Ishikawa (cell line): ENCODE data around the gene AIF1.

ENCODE experiments used
- CEBPB ChIP-seq: IDR thresholded peaks from 2 replicates; pipeline ENCODE4 v1.6.1; 2012
- CREB1 ChIP-seq: IDR thresholded peaks from 2 replicates; pipeline ENCODE4 v1.6.1; 2012; ENCODE audit warnings: low read depth
- EGR1 ChIP-seq: IDR thresholded peaks from 2 replicates; pipeline ENCODE4 v1.6.1; 2012
- EP300 ChIP-seq: IDR thresholded peaks from 2 replicates; pipeline ENCODE4 v1.6.1; 2012; ENCODE audit warnings: borderline replicate concordance
- FOXM1 ChIP-seq: IDR thresholded peaks from 2 replicates; pipeline ENCODE4 v1.6.1; 2012; ENCODE audit warnings: low read depth, borderline replicate concordance
- MAX ChIP-seq: IDR thresholded peaks from 2 replicates; pipeline ENCODE4 v1.6.1; 2012
- NFIC ChIP-seq: IDR thresholded peaks from 2 replicates; pipeline ENCODE4 v1.6.1; 2012
- RAD21 ChIP-seq: IDR thresholded peaks from 2 replicates; pipeline ENCODE4 v1.6.1; 2012; ENCODE audit warnings: low read depth
- REST ChIP-seq: IDR thresholded peaks from 2 replicates; pipeline ENCODE4 v1.6.1; 2012; ENCODE audit warnings: low read depth, mild to moderate bottlenecking
- TAF1 ChIP-seq: IDR thresholded peaks from 2 replicates; pipeline ENCODE4 v1.6.1; 2012; ENCODE audit warnings: low read depth, mild to moderate bottlenecking
- TCF12 ChIP-seq: IDR thresholded peaks from 2 replicates; pipeline ENCODE4 v1.6.1; 2012; ENCODE audit warnings: low read depth
- TEAD4 ChIP-seq: IDR thresholded peaks from 2 replicates; pipeline ENCODE4 v1.6.1; 2012
- YY1 ChIP-seq: IDR thresholded peaks from 2 replicates; pipeline ENCODE4 v1.6.1; 2012; ENCODE audit warnings: low read depth
- ZBTB7A ChIP-seq: IDR thresholded peaks from 2 replicates; pipeline ENCODE4 v1.6.1; 2012; ENCODE audit warnings: low read depth
- TF ChIP-seq, protein P1 (sequence below): IDR thresholded peaks from 2 replicates; pipeline ENCODE4 v1.6.1; 2012

Gene AIF1

GRCh38 chr6:31645325-31645724 lies 30.3 kb downstream of the AIF1 start:
- TF ChIP-seq REST (no peak), EGR1 (no peak), RAD21 (no peak), MAX (no peak), ZBTB7A (no peak), CREB1 (no peak), TCF12 (no peak), TAF1 (no peak), EP300 (no peak), TEAD4 (no peak), YY1 (no peak), NFIC (no peak), FOXM1 (no peak), CEBPB (no peak)
- TF ChIP-seq, protein P1, sequence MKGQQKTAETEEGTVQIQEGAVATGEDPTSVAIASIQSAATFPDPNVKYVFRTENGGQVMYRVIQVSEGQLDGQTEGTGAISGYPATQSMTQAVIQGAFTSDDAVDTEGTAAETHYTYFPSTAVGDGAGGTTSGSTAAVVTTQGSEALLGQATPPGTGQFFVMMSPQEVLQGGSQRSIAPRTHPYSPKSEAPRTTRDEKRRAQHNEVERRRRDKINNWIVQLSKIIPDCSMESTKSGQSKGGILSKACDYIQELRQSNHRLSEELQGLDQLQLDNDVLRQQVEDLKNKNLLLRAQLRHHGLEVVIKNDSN: no peak

DNA sequence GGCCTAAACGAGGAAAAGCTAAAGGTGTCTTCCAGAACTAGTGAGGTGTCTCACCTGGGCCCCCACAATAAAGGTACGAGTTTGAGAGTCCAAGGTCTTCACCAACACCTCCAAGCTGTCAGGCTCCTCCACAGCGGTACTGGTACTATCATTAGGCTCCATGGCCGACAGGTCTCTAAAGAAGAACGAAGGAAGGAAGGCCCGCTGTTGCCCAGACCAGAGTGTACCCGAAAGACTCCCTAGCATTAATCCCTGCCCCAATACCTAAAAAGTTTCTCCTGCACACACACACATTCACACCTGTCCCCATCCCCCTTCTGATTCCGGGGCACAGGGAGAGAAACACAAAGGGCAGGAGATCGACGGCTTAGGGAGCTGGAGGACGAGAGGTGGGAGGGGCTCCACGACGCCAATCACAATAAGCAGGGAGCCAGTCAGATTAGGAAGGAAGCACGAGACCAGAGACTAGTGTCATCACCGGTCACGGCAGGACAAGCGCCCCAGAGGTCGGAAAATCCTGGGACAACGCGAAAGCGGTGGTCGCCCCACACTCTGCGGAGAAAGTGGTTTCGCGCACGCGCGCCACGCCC lies 36.7 kb downstream of the AIF1 start:
- TF ChIP-seq MAX (no peak), YY1 (no peak)

GRCh38 chr6:31652925-31653724 lies 38.1 kb downstream of the AIF1 start:
- TF ChIP-seq YY1 (0 out of 2 replicates have a peak, but pooled peaks have one; percentile 6), ZBTB7A (peak; percentile 56; the same call in 1 of the 2 replicates), REST (no peak), TAF1 (peak; percentile 79; the same call in 1 of the 2 replicates), EGR1 (peak; percentile 84), NFIC (no peak)

- TF ChIP-seq MAX (no peak), TAF1 (no peak), EP300 (no peak)
Measured at GRCh38 chr6:31654574-31655348, 39.7 kb downstream of the AIF1 start.

GRCh38 chr6:31655349-31656237 lies 40.6 kb downstream of the AIF1 start, which contains the start of gene APOM:
TSS of gene APOM (plus strand) at chr6:31655894. CDS start at chr6:31655967, 73 bp downstream.
- no peak for TF ChIP-seq CEBPB
- TF ChIP-seq MAX: no peak
